OCI-LY3 (cell line): ENCODE data around the gene MCM5.

Experiments
- H2AFZ ChIP-seq: fragments of 200-600, 300-600 bp; shearing (Covaris generic); 2 replicates; pipeline ENCODE4 v1.6.0; 2014; ENCODE audit warnings: antibody characterized with exemption, low read depth, low read length
- H3K27ac ChIP-seq: fragments of 200-600, 300-600 bp; sonication (generic); 2 replicates; pipeline ENCODE4 v1.5.1; 2014; ENCODE audit warnings: mild to moderate bottlenecking, low read length, moderate library complexity, mixed read lengths
- H3K27me3 ChIP-seq: fragments of 200-600, 300-600 bp; sonication (generic); 2 replicates; pipeline ENCODE4 v1.6.1; 2014; ENCODE audit warnings: low read depth, low read length, mixed read lengths
- H3K36me3 ChIP-seq: fragments of 200-600, 300-600 bp; sonication (generic); replicated peaks from 2 replicates; pipeline ENCODE3; 2014; ENCODE audit warnings: low read depth, low read length, mixed read lengths
- H3K4me1 ChIP-seq: fragments of 300-600, 200-600 bp; sonication (generic); 2 replicates; pipeline ENCODE4 v1.6.1; 2014; ENCODE audit warnings: low read length, mixed read lengths
- H3K4me2 ChIP-seq: fragments of 200-600, 300-600 bp; sonication (generic); 2 replicates; pipeline ENCODE4 v1.6.1; 2014; ENCODE audit warnings: low read length, mixed read lengths
- H3K4me3 ChIP-seq: fragments of 300-600, 200-600 bp; sonication (generic); 2 replicates; pipeline ENCODE4 v1.5.1; 2014; ENCODE audit warnings: antibody characterized with exemption, mild to moderate bottlenecking, low read length, moderate library complexity
- H3K79me2 ChIP-seq: fragments of 300-600, 200-600 bp; shearing (Covaris generic); 2 replicates; pipeline ENCODE4 v1.6.1; 2014; ENCODE audit warnings: mild to moderate bottlenecking, low read length, mixed read lengths
- H3K9ac ChIP-seq: fragments of 300-600, 200-600 bp; shearing (Covaris generic); 2 replicates; pipeline ENCODE4 v1.6.0; 2014; ENCODE audit warnings: mild to moderate bottlenecking, low read length, moderate library complexity
- H3K9me3 ChIP-seq: fragments of 200-600, 300-600 bp; shearing (Covaris generic); 2 replicates; pipeline ENCODE4 v1.6.1; 2014; ENCODE audit warnings: low read length, mixed read lengths; ENCODE audit not compliant: insufficient read depth
- H4K20me1 ChIP-seq: fragments of 200-600, 300-600 bp; sonication (generic); 2 replicates; pipeline ENCODE4 v1.6.1; 2016; ENCODE audit warnings: low read length, mixed read lengths; ENCODE audit not compliant: insufficient read depth
- CTCF ChIP-seq: fragments of 200-600, 300-600 bp; sonication (generic); IDR thresholded peaks from 2 replicates; pipeline ENCODE4 v1.5.1; 2014; ENCODE audit warnings: antibody characterized with exemption, low read length, low read depth
- EZH2phosphoT487 ChIP-seq: fragments of 200-600 bp; shearing (Covaris generic); IDR thresholded peaks from 2 replicates; pipeline ENCODE4 v1.6.1; 2018; ENCODE audit warnings: antibody characterized with exemption, mixed run types, low read depth

Gene MCM5

GRCh38 chr22:35375526-35375925, 24.4 kb upstream of the MCM5 start:
- Histone ChIP-seq H2AFZ (no peak overlapping the region), H3K79me2 (no peaks in the 10 kb centered on the region), H3K4me2 (0 out of 2 replicates have a peak overlapping the region, but pooled peaks have one; percentile 81), H3K36me3 (no peaks in the 10 kb centered on the region), H3K4me3 (no peak overlapping the region), H3K4me1 (peaks cover 60% of the 10 kb centered on the region), H3K27ac (peak overlapping the region; percentile 86), H3K9me3 (no peaks in the 10 kb centered on the region), H3K27me3 (no peaks in the 10 kb centered on the region), H3K9ac (no peak overlapping the region; the same call in 1 of the 2 replicates), H4K20me1 (no peaks in the 10 kb centered on the region)
- TF ChIP-seq EZH2phosphoT487: no peak
- TF ChIP-seq CTCF: no peak

GRCh38 chr22:35376728-35377472, 23.0 kb upstream of the MCM5 start:
- Histone ChIP-seq H3K9ac (peak overlapping the region; percentile 73), H3K36me3 (no peaks in the 10 kb centered on the region), H2AFZ (peak overlapping the region; percentile 31; the same call in 1 of the 2 replicates), H4K20me1 (no peaks in the 10 kb centered on the region), H3K4me1 (peaks cover 58% of the 10 kb centered on the region), H3K27me3 (no peaks in the 10 kb centered on the region), H3K9me3 (no peaks in the 10 kb centered on the region), H3K4me3 (peak overlapping the region; percentile 54), H3K79me2 (peaks cover 9% of the 10 kb centered on the region), H3K27ac (peak overlapping the region; percentile 86), H3K4me2 (peak overlapping the region; percentile 81)
- TF ChIP-seq CTCF (no peak), EZH2phosphoT487 (no peak)

- Histone ChIP-seq H2AFZ (no peak overlapping the region), H4K20me1 (peaks cover under 1% of the 10 kb centered on the region; the same call in 1 of the 2 replicates), H3K4me1 (peaks cover 57% of the 10 kb centered on the region), H3K36me3 (peaks cover under 1% of the 10 kb centered on the region), H3K9ac (peak overlapping the region; percentile 73), H3K4me3 (peak overlapping the region; percentile 27; the same call in 1 of the 2 replicates), H3K79me2 (peaks cover 13% of the 10 kb centered on the region), H3K27ac (peak overlapping the region; percentile 86), H3K27me3 (no peaks in the 10 kb centered on the region), H3K9me3 (no peaks in the 10 kb centered on the region), H3K4me2 (peak overlapping the region; percentile 81)
- TF ChIP-seq EZH2phosphoT487 (no peak), CTCF (no peak)
Measured at GRCh38 chr22:35377735-35378134, 22.2 kb upstream of the MCM5 start.

- Histone ChIP-seq H3K4me2 (no peak overlapping the region), H3K4me3 (no peak overlapping the region), H3K4me1 (peaks cover 66% of the 10 kb centered on the region), H3K9me3 (no peaks in the 10 kb centered on the region), H3K27ac (peak overlapping the region; percentile 86; the same call in 1 of the 2 replicates), H3K9ac (no peak overlapping the region), H3K79me2 (peaks cover 22% of the 10 kb centered on the region), H3K36me3 (peaks cover 9% of the 10 kb centered on the region), H2AFZ (no peak overlapping the region), H4K20me1 (peaks cover 9% of the 10 kb centered on the region; the same call in 1 of the 2 replicates), H3K27me3 (no peaks in the 10 kb centered on the region)
- no peak for TF ChIP-seq EZH2phosphoT487
- TF ChIP-seq CTCF: no peak
Measured at GRCh38 chr22:35378621-35379020, 21.3 kb upstream of the MCM5 start.
